GM19025 (cell line): Measurements from ENCODE around the gene WDR93.
"Not testable (repeated sequence)": the region's sequence is repeated elsewhere in the genome, so short reads cannot be mapped to it uniquely, and the experiment has no call there.

Experiments used
- ATAC-seq: cut with Tn5 transposase; IDR thresholded peaks from one replicate; pipeline ENCODE4 v1.9.1; 2021; ENCODE audit warnings: mild to moderate bottlenecking, low read depth, moderate library complexity; ENCODE audit not compliant: unreplicated experiment

The WDR93 gene

GRCh38 chr15:89680282-89680873, 10.2 kb upstream of the WDR93 start:
- ATAC-seq, result no peak

- no peak for ATAC-seq
These were observed 9.5 kb upstream of the WDR93 start for GRCh38 chr15:89681146-89681545.

GRCh38 chr15:89685995-89686394, 4.6 kb upstream of the WDR93 start:
- no peak for ATAC-seq

GRCh38 chr15:89686522-89686921, 4.1 kb upstream of the WDR93 start:
- ATAC-seq, result no peak

GRCh38 chr15:89689930-89690275, 708 bp upstream of the WDR93 start:
- not testable (repeated sequence) for ATAC-seq

- no peak for ATAC-seq
These were observed 2.5 kb downstream of the WDR93 start for GRCh38 chr15:89693091-89693490.

- ATAC-seq, result no peak
These were observed 3.1 kb downstream of the WDR93 start for GRCh38 chr15:89693696-89694095.

- no peak for ATAC-seq
These were observed 4.6 kb downstream of the WDR93 start for GRCh38 chr15:89695198-89695597.

GRCh38 chr15:89704411-89704810, 13.8 kb downstream of the WDR93 start:
- no peak for ATAC-seq

- no peak for ATAC-seq
These were observed 17.0 kb downstream of the WDR93 start for GRCh38 chr15:89707577-89707976.

GRCh38 chr15:89714775-89715174, 24.2 kb downstream of the WDR93 start:
- no peak for ATAC-seq

- ATAC-seq, result no peak
These were observed 32.4 kb downstream of the WDR93 start for GRCh38 chr15:89723031-89723430.

GRCh38 chr15:89724621-89725020, 34.0 kb downstream of the WDR93 start:
- no peak for ATAC-seq

GRCh38 chr15:89725064-89725463, 34.5 kb downstream of the WDR93 start:
- ATAC-seq, result no peak

GRCh38 chr15:89728254-89728653, 37.6 kb downstream of the WDR93 start:
- no peak for ATAC-seq

GRCh38 chr15:89731275-89731674, 40.7 kb downstream of the WDR93 start:
- no peak for ATAC-seq

- no peak for ATAC-seq
These were observed 42.0 kb downstream of the WDR93 start for GRCh38 chr15:89732451-89733172.

GRCh38 chr15:89735773-89736172, 45.2 kb downstream of the WDR93 start:
- ATAC-seq, result no peak

- peak; percentile 76 for ATAC-seq
These were observed 49.5 kb downstream of the WDR93 start for GRCh38 chr15:89740137-89740536.

- no peak for ATAC-seq
These were observed 52.4 kb downstream of the WDR93 start for GRCh38 chr15:89743011-89743410.

- ATAC-seq, result no peak
These were observed 53.0 kb downstream of the WDR93 start for GRCh38 chr15:89743594-89743993.

- ATAC-seq, result no peak
These were observed 54.5 kb downstream of the WDR93 start for GRCh38 chr15:89745131-89745530.
